Psoas muscle (tissue), 8 donors: ENCODE data around the gene DMXL1. TPM values are rescaled to one million over a fixed set of nuclear protein-coding genes. Genes with fewer than 3 reads are reported as not detected.

Experiments
- ATAC-seq, 4 donors: fragments of 200-7000 bp; cut with Tn5 transposase; one replicate each; pipeline ENCODE4 v1.9.1; 2020; ENCODE audit warnings: moderate library complexity in 3 of 4, mild to moderate bottlenecking in 2 of 4
- DNase-seq, 2 donors: peaks; one replicate each; pipeline ENCODE4 v3.0.0-alpha.2; 2020
- H3K27ac ChIP-seq: fragments of 200-600 bp; one replicate; pipeline ENCODE4 v1.8.0; 2022
- H3K27me3 ChIP-seq, 3 donors: fragments of 200-600 bp in 1 of 3; one replicate each; pipeline versions ENCODE4 v1.6.1 to v1.8.0; 2013 to 2022; ENCODE audit warnings: low read length in 2 of 3, mild to moderate bottlenecking in 2 of 3, moderate library complexity in 1 of 3; ENCODE audit not compliant: insufficient read depth in 3 of 3
- H3K36me3 ChIP-seq, 2 donors: fragments of 200-600 bp in 1 of 2; one replicate each; pipeline versions ENCODE4 v1.6.1 to v1.8.0; 2013 to 2022; ENCODE audit warnings: low read depth in 1 of 2, mild to moderate bottlenecking in 1 of 2, moderate library complexity in 1 of 2; ENCODE audit not compliant: insufficient read depth in 1 of 2
- H3K4me1 ChIP-seq: fragments of 200-600 bp; one replicate; pipeline ENCODE4 v1.8.0; 2022
- H3K4me3 ChIP-seq: fragments of 200-600 bp; one replicate; pipeline ENCODE4 v1.8.0; 2022; ENCODE audit warnings: mild to moderate bottlenecking
- H3K9me3 ChIP-seq: fragments of 200-600 bp; one replicate; pipeline ENCODE4 v1.8.0; 2022
- WGBS, 3 donors: extraction: QIAGEN DNeasy Blood & Tissue Kit; methylation state at CpG; one replicate each; pipeline versions ENCODE4 v1.1.6 to v1.1.7; 2013; 5-methylcytosine and 5-hydroxymethylcytosine counted together
- intact Hi-C, 2 donors: fragments of 100-400 bp; cut with DNase I; formaldehyde crosslinking; loops; one replicate each; pipeline versions ENCODE4 v1.11.0 to v1.14.2; 2022
- polyA plus RNA-seq, 3 donors: library from polyadenylated mRNA; stranded (reverse); fragments of 200-250 nt; gene quantifications; one replicate each; pipeline ENCODE4 v1.2.3, GENCODE V29; 2013
- total RNA-seq, 4 donors: library from RNA; stranded (reverse); fragmentation: NEBNext Ultra II Directional in 2 of 4; extraction: Animal tissue kit (Norgen Biotek cat#: 25700) in 2 of 4; gene quantifications; one replicate each; pipeline versions ENCODE4 v1.2.1 to v1.2.4, GENCODE V29; 2021 to 2023
- TF ChIP-seq, protein P1 (sequence below): fragments of 200-600 bp; IDR thresholded peaks from one replicate; pipeline ENCODE4 v1.8.0; 2022; ENCODE audit warnings: antibody characterized with exemption
- donor health status: healthy with polysubstance abuse.
- donor health status: DM: no; HTN: no; CAD: no; lungs with moderate emphysema.
- donor health status: Bipolar disorder and iron deficiency.
- donor health status: healthy.
- donor health status: DM: yes; HTN: yes; CAD: no.
- donor health status: DM: no; HTN: no; CAD: no.
- donor health status: DM: no; HTN: no; CAD: no.
- donor health status: DM: yes; HTN: yes; CAD: no.

Gene DMXL1
- total and polyA plus RNA-seq, 7 donors: 5.1 to 21.7 (median 15.7) TPM

DNA sequence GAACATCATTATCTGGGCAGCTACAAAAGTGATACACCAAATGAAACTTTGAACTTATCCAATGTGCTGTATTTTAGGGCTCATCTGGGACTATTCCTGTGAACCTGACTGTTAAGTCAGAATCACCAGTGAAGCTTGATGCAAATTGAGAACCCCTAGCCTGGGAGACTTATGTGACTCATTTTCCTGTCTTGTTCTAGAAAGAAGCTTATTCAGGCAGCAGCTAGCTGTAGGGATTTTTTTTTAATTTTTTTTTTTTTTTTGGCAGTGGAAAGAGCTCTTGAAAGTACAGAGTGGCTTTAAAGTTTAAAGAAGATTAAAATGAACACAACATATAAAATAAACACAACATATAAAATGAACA, 203.9 kb downstream of the DMXL1 start:
- ATAC-seq: no peak
- intact Hi-C loops: loop anchor here in 1 of 2 donors (10.0 kb wide), 1 partner anchor 130 kb away; no protein-coding TSS in a partner anchor
- TF ChIP-seq, protein P1, sequence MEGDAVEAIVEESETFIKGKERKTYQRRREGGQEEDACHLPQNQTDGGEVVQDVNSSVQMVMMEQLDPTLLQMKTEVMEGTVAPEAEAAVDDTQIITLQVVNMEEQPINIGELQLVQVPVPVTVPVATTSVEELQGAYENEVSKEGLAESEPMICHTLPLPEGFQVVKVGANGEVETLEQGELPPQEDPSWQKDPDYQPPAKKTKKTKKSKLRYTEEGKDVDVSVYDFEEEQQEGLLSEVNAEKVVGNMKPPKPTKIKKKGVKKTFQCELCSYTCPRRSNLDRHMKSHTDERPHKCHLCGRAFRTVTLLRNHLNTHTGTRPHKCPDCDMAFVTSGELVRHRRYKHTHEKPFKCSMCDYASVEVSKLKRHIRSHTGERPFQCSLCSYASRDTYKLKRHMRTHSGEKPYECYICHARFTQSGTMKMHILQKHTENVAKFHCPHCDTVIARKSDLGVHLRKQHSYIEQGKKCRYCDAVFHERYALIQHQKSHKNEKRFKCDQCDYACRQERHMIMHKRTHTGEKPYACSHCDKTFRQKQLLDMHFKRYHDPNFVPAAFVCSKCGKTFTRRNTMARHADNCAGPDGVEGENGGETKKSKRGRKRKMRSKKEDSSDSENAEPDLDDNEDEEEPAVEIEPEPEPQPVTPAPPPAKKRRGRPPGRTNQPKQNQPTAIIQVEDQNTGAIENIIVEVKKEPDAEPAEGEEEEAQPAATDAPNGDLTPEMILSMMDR: no peak
- Histone ChIP-seq H3K36me3 (no peaks in the 10 kb centered on the region), H3K27ac (no peak overlapping the region), H3K27me3 (no peaks in the 10 kb centered on the region), H3K4me1 (no peaks in the 10 kb centered on the region), H3K4me3 (no peak overlapping the region), H3K9me3 (no peaks in the 10 kb centered on the region)
- no peak for DNase-seq

DNA sequence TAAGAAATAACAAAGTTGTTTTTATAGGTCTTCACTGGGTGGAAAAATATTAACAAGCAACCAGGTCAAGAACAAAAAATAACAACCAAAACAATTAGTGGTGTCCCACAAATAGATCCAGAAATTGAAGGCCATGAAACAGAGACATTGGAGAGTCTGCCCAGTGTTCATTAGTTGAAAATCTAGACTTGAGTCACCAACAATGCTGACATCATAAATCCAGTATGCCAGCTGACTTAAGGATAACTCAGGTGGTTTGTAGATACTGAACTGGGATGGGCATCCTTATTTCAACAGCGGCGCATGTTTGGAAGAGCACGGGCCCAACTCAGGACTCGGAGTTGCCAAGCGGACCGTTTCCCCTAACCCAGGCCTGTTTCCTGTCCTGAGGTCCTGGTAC, 204.3 kb downstream of the DMXL1 start:
- ATAC-seq (no peak), DNase-seq (no peak)
- Histone ChIP-seq H3K9me3 (no peaks in the 10 kb centered on the region), H3K36me3 (no peaks in the 10 kb centered on the region), H3K27ac (no peak overlapping the region), H3K4me1 (no peaks in the 10 kb centered on the region), H3K4me3 (no peak overlapping the region), H3K27me3 (no peaks in the 10 kb centered on the region)
- intact Hi-C loops: loop anchor here in 1 of 2 donors (10.0 kb wide), 1 partner anchor 130 kb away; no protein-coding TSS in a partner anchor
- TF ChIP-seq, protein P1: no peak
- WGBS, 3 donors: 86 to 91% (median 86%) methylated on average over 6 of the region's 6 CpGs

DNA sequence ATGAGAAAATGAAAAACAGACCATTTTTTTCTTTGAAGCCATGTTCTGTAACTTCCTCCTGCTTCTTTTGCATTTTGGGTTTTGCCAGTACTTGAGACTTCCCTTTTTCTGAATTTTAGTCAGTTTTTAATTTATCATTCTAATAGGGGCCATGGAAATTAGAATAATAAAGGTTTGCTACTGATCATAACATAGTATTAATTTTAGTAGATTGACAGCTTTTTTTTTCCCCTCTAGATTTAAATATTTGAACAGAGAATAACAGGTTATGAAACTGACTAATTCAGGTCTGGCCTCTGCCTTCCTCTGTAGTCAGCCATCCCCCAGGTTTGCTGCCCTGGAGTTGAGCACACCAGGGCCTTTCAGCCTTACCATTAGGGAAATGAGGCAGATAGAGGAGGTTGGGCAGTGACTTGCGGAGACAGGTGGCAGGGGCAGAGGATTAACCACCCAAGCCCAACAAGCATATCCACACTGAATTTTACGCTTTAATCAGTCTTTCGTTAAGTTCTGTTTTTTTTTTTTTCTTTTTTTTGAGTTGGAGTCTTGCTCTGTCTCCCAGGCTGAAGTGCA, 204.8 kb downstream of the DMXL1 start:
- intact Hi-C loops: loop anchor here in 1 of 2 donors (10.0 kb wide), 1 partner anchor 129 kb away; no protein-coding TSS in a partner anchor
- WGBS, 3 donors: 57 to 69% (median 63%) methylated on average over 3 of the region's 3 CpGs
- no peak for ATAC-seq
- H3K4me3 ChIP-seq: no peak overlapping the region
- H3K27ac ChIP-seq: no peak overlapping the region
- no peak for DNase-seq
- TF ChIP-seq, protein P1: no peak
- no peaks in the 10 kb centered on the region for H3K4me1 ChIP-seq
- no peaks in the 10 kb centered on the region for H3K36me3 ChIP-seq
- no peaks in the 10 kb centered on the region for H3K9me3 ChIP-seq
- H3K27me3 ChIP-seq: no peaks in the 10 kb centered on the region

DNA sequence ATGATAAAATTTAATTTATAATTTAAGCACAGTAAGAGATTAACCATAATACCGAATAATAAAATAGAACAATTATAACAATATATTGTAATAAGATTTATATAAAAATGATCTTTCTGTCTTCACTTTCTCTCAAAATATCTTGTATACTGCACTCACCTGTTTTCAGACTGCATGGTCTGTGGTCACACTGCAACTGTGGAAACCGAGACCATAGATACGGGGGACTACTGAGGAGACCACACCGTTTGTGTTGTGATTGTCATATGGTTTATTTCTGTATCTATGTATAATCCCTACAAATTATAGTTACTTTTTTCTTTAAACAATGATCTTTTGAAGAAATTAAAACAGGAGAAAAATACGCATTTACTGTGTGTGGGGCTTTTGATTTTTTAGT, 206.1 kb downstream of the DMXL1 start:
- no peaks in the 10 kb centered on the region for H3K27me3 ChIP-seq
- whole genome bisulfite sequencing, 3 donors: 94 to 96% (median 95%) methylated on average over 5 of the region's 5 CpGs
- ATAC-seq: no peak
- H3K4me3 ChIP-seq: no peak overlapping the region
- no peak overlapping the region for H3K27ac ChIP-seq
- H3K36me3 ChIP-seq: no peaks in the 10 kb centered on the region
- no peaks in the 10 kb centered on the region for H3K4me1 ChIP-seq
- H3K9me3 ChIP-seq: no peaks in the 10 kb centered on the region
- intact Hi-C loops: loop anchor here in 1 of 2 donors (10.0 kb wide), 1 partner anchor 128 kb away; no protein-coding TSS in a partner anchor
- TF ChIP-seq, protein P1: no peak
- no peak for DNase-seq

DNA sequence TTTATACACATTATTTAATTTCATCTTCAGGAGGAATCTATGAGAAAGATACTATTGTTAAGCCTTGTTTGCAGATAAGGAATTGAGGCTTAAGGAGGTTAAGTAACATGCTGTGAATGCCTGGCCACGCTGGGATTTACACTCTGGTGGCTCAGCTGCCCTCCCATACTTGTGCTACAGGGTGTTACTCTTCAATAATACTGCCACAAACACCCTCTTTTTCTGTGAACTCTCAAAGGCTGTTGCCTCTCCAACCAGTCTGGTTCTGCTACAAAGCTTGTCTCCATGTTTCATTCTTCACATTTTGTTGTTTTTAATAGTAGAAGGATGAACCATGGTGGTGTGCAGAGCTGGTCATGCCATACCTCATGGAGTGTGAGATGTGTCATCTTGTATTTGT, 208.2 kb downstream of the DMXL1 start:
- Histone ChIP-seq H3K9me3 (no peaks in the 10 kb centered on the region), H3K4me3 (no peak overlapping the region), H3K27me3 (no peaks in the 10 kb centered on the region), H3K36me3 (no peaks in the 10 kb centered on the region), H3K27ac (no peak overlapping the region), H3K4me1 (no peaks in the 10 kb centered on the region)
- intact Hi-C loops: loop anchor here in 1 of 2 donors (10.0 kb wide), 1 partner anchor 126 kb away; no protein-coding TSS in a partner anchor
- DNase-seq (no peak), ATAC-seq (no peak)
- WGBS, 3 donors: 74 to 90% (median 76%) methylated on average over 1 of the region's 1 CpG
- TF ChIP-seq, protein P1: no peak
